PC-9 (cell line): Measurements from ENCODE around the gene RECQL5.

ENCODE experiments used
- CTCF ChIP-seq: fragments of 200-600 bp; sonication (generic); conservative IDR thresholded peaks from 2 replicates; pipeline ENCODE4 v1.6.1; 2017; ENCODE audit warnings: mixed run types, antibody characterized with exemption, mild to moderate bottlenecking, moderate library complexity
- EZH2 ChIP-seq: fragments of 200-600 bp; sonication (generic); IDR thresholded peaks from 2 replicates; pipeline ENCODE4 v1.8.0; 2017; ENCODE audit warnings: antibody characterized with exemption, low read depth

GRCh38 chr17:75693500-75694481 is 26.8 kb upstream of the RECQL5 start:
- no peak for TF ChIP-seq CTCF
- TF ChIP-seq EZH2, result no peak
